Neural progenitor cell (in vitro differentiated cells): Measurements from ENCODE around the gene ABLIM2.

ENCODE experiments used
- CTCF ChIP-seq: fragments of 200-600 bp; sonication (generic); IDR thresholded peaks from 2 replicates; pipeline ENCODE4 v1.5.1; 2017; ENCODE audit warnings: antibody characterized with exemption, mild to moderate bottlenecking
- EZH2 ChIP-seq: fragments of 200-600 bp; sonication (generic); IDR thresholded peaks from 2 replicates; pipeline ENCODE4 v1.6.1; 2017; ENCODE audit warnings: antibody characterized with exemption, mild to moderate bottlenecking, moderate library complexity

DNA sequence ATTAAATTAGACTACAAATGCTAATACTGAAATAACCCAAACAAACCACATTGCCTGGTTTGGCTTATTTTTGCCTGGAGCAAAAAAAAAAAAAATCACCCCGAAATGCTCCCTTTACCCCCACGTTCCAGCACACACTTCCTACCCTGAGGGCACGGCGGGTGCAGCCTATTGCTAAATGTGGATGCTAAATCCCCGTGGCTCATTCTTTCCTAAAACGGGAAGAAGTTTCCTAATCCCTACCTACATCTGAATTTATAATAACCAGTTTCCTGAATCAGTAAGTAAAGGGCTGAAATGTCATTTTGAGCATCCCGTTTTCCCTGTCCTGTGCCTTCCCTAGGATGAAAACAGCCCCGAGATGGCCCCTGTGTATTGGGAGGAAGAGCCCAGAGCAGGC, 97.0 kb downstream of the ABLIM2 start:
- no peak for TF ChIP-seq CTCF
- TF ChIP-seq EZH2: no peak
